ENCODE data around the gene IQGAP3. TPM values are rescaled to one million over a fixed set of nuclear protein-coding genes. Genes with fewer than 3 reads are reported as not detected.
A peak's percentile ranks its signal among the peaks of the same experiment; 100 is the strongest.

The IQGAP3 gene
- total RNA-seq, 1 experiment from 2014 or later, result 25.6 TPM

- intact Hi-C loops (cut with micrococcal nuclease; ENCODE audit: unreplicated experiment) (no loop called here), in situ Hi-C loops (cut with HindIII; ENCODE audit: low pct_unique_long_range_greater_than_20kb, low sequenced_read_pairs) (no loop called here)
- Histone ChIP-seq H3K4me1 (ENCODE audit: control insufficient read depth, insufficient read depth, low read length) (no peaks in the 10 kb centered on the region), H3K27me3 (ENCODE audit: control insufficient read depth, insufficient read depth, low read length) (no peaks in the 10 kb centered on the region), H3K4me3 (ENCODE audit: low read depth in 2 of 2, low read length in 2 of 2) (no peak overlapping the region), H3K27ac (ENCODE audit: low read length) (no peak overlapping the region), H3K36me3 (ENCODE audit: control insufficient read depth, insufficient read depth, low read length) (no peaks in the 10 kb centered on the region), H3K9me3 (ENCODE audit: control insufficient read depth, insufficient read depth, low read depth, low read length) (no peaks in the 10 kb centered on the region)
- POLR2A ChIA-PET, result interaction anchor here (0.6 kb wide), 1 partner anchor 17 kb away, joined by 3 read pairs; no protein-coding TSS in a partner anchor
- BruUV-seq (replicated peaks), result no TSS peak
- ATAC-seq, result no peak
- no peak for TF ChIP-seq TCF7L2 (IDR thresholded peaks at IDR 0.05; ENCODE audit: low read depth, low read length)
- TF ChIP-seq SIN3A (IDR thresholded peaks at IDR 0.05; ENCODE audit: borderline replicate concordance, insufficient read depth, low read depth, low read length), result no peak
- TF ChIP-seq POLR2AphosphoS5 (IDR thresholded peaks at IDR 0.05; ENCODE audit: low read depth, low read length), result no peak
- DNase-seq (ENCODE audit: low read depth, low spot score), result no peak
- CTCF ChIA-PET, result no interaction called here
Measured at GRCh38 chr1:156559086-156559796, 13.1 kb downstream of the IQGAP3 start.

GRCh38 chr1:156556354-156556753 lies 16.0 kb downstream of the IQGAP3 start:
- no TSS peak for BruUV-seq (replicated peaks)
- ATAC-seq (no peak), DNase-seq (ENCODE audit: low read depth, low spot score) (no peak)
- TF ChIP-seq POLR2AphosphoS5 (IDR thresholded peaks at IDR 0.05; ENCODE audit: low read depth, low read length) (no peak), SIN3A (IDR thresholded peaks at IDR 0.05; ENCODE audit: borderline replicate concordance, insufficient read depth, low read depth, low read length) (no peak), TCF7L2 (IDR thresholded peaks at IDR 0.05; ENCODE audit: low read depth, low read length) (no peak), CTCF (IDR thresholded peaks at IDR 0.05) (no peak), REST (IDR thresholded peaks at IDR 0.05; ENCODE audit: insufficient read depth in 1 of 2, low read depth in 2 of 2, low read length in 1 of 2) (no peak)
- Histone ChIP-seq H3K4me1 (ENCODE audit: control insufficient read depth, insufficient read depth, low read length) (no peaks in the 10 kb centered on the region), H3K27me3 (ENCODE audit: control insufficient read depth, insufficient read depth, low read length) (no peaks in the 10 kb centered on the region), H3K27ac (ENCODE audit: low read length) (no peak overlapping the region), H3K36me3 (ENCODE audit: control insufficient read depth, insufficient read depth, low read length) (no peaks in the 10 kb centered on the region; the same call in 1 of the 2 replicates), H3K4me3 (ENCODE audit: low read depth in 2 of 2, low read length in 2 of 2) (no peak overlapping the region), H3K9me3 (ENCODE audit: control insufficient read depth, insufficient read depth, low read depth, low read length) (no peaks in the 10 kb centered on the region)
- in situ Hi-C loops (cut with HindIII; ENCODE audit: low pct_unique_long_range_greater_than_20kb, low sequenced_read_pairs), result no loop called here
- POLR2A ChIA-PET, result no interaction called here
- CTCF ChIA-PET, result no interaction called here
- intact Hi-C loops (cut with micrococcal nuclease; ENCODE audit: unreplicated experiment), result no loop called here

- in situ Hi-C loops (cut with HindIII; ENCODE audit: low pct_unique_long_range_greater_than_20kb, low sequenced_read_pairs) (no loop called here), intact Hi-C loops (cut with micrococcal nuclease; ENCODE audit: unreplicated experiment) (no loop called here)
- no peaks in the 10 kb centered on the region for H3K27me3 ChIP-seq (ENCODE audit: control insufficient read depth, insufficient read depth, low read length)
- no peak overlapping the region for H3K27ac ChIP-seq (ENCODE audit: low read length)
- no peaks in the 10 kb centered on the region; the same call in 1 of the 2 replicates for H3K36me3 ChIP-seq (ENCODE audit: control insufficient read depth, insufficient read depth, low read length)
- H3K9me3 ChIP-seq (ENCODE audit: control insufficient read depth, insufficient read depth, low read depth, low read length), result no peaks in the 10 kb centered on the region
- no peak overlapping the region for H3K4me3 ChIP-seq (ENCODE audit: low read depth in 2 of 2, low read length in 2 of 2)
- ATAC-seq (no peak), DNase-seq (ENCODE audit: low read depth, low spot score) (no peak)
- ChIA-PET CTCF (no interaction called here), POLR2A (interaction anchor here (0.6 kb wide), 1 partner anchor 206 kb away, joined by 7 read pairs; no protein-coding TSS in a partner anchor)
- no peaks in the 10 kb centered on the region for H3K4me1 ChIP-seq (ENCODE audit: control insufficient read depth, insufficient read depth, low read length)
- TSS peak; percentile 53 for BruUV-seq (replicated peaks)
- no peak for TF ChIP-seq TCF7L2 (IDR thresholded peaks at IDR 0.05; ENCODE audit: low read depth, low read length)
- TF ChIP-seq POLR2AphosphoS5 (IDR thresholded peaks at IDR 0.05; ENCODE audit: low read depth, low read length), result no peak
- no peak for TF ChIP-seq CTCF (IDR thresholded peaks at IDR 0.05)
- TF ChIP-seq SIN3A (IDR thresholded peaks at IDR 0.05; ENCODE audit: borderline replicate concordance, insufficient read depth, low read depth, low read length), result no peak
- TF ChIP-seq REST (IDR thresholded peaks at IDR 0.05; ENCODE audit: insufficient read depth in 1 of 2, low read depth in 2 of 2, low read length in 1 of 2), result no peak
Measured at GRCh38 chr1:156555715-156556114, 16.6 kb downstream of the IQGAP3 start.
